IMR-90 (cell line): ENCODE results near the gene TTI1. TPM values are rescaled to one million over a fixed set of nuclear protein-coding genes. Genes with fewer than 3 reads are reported as not detected.

Experiments
- ATAC-seq: fragments of 200-7000 bp; cut with Tn5 transposase; 2 replicates; pipeline ENCODE4 v1.9.1; 2020; ENCODE audit warnings: low read depth, mild to moderate bottlenecking, moderate library complexity
- BruUV-seq: library from RNA; stranded (reverse); fragments of 400-500 nt; replicated peaks from 2 replicates; lab custom pipeline; 2021; lab: Mats Ljungman, UMichigan
- CTCF ChIA-PET: fragments of 300-600 bp; formaldehyde crosslinking; extraction: SDS; loops from one replicate; lab custom pipeline; 2021; ENCODE audit warnings: antibody characterized with exemption; lab: Yijun Ruan, JAX
- POLR2A ChIA-PET: fragments of 300-600 bp; sonication (Branson Sonifier 250); formaldehyde crosslinking; loops from one replicate; lab custom pipeline; 2022; ENCODE audit warnings: antibody characterized with exemption; ENCODE audit not compliant: unreplicated experiment; lab: Charles Lee
- DNase-seq: peaks from one replicate; pipeline ENCODE4 v3.0.0; 2013
- H2AFZ ChIP-seq: replicated peaks from 2 replicates; pipeline ENCODE3; 2013; ENCODE audit warnings: low read length, mild to moderate bottlenecking; ENCODE audit not compliant: poor library complexity
- H2AK5ac ChIP-seq: 2 replicates; pipeline ENCODE4 v1.6.1; 2013; ENCODE audit warnings: low read depth, low read length, inconsistent platforms
- H2AK9ac ChIP-seq: replicated peaks from 2 replicates; pipeline ENCODE3; 2013; ENCODE audit warnings: mild to moderate bottlenecking, low read depth, low read length, moderate library complexity; ENCODE audit not compliant: poor library complexity
- H2BK120ac ChIP-seq: 2 replicates; pipeline ENCODE4 v1.6.1; 2013; ENCODE audit warnings: low read depth, low read length, inconsistent platforms
- H2BK15ac ChIP-seq: 3 replicates; pipeline ENCODE4 v1.6.1; 2013; ENCODE audit warnings: low read depth, low read length, inconsistent platforms
- H2BK20ac ChIP-seq: 2 replicates; pipeline ENCODE4 v1.6.1; 2013; ENCODE audit warnings: low read depth, mild to moderate bottlenecking, inconsistent platforms, low read length, moderate library complexity
- H2BK5ac ChIP-seq: 2 replicates; pipeline ENCODE4 v1.6.1; 2013; ENCODE audit warnings: mild to moderate bottlenecking, low read depth, low read length, inconsistent platforms; ENCODE audit not compliant: poor library complexity, severe bottlenecking
- H3K14ac ChIP-seq: replicated peaks from 2 replicates; pipeline ENCODE4 v1.6.1; 2013; ENCODE audit warnings: low read depth, low read length, inconsistent platforms
- H3K18ac ChIP-seq: 2 replicates; pipeline ENCODE4 v1.6.1; 2013; ENCODE audit warnings: low read depth, low read length, control low read depth
- H3K23ac ChIP-seq: 2 replicates; pipeline ENCODE4 v1.6.1; 2013; ENCODE audit warnings: low read depth, low read length, inconsistent platforms
- H3K27ac ChIP-seq: 2 replicates; pipeline ENCODE4 v1.5.1; 2013; ENCODE audit warnings: mild to moderate bottlenecking, control low read depth, low read length; ENCODE audit not compliant: insufficient read depth
- H3K27me3 ChIP-seq: 2 replicates; pipeline ENCODE4 v1.6.1; 2013; ENCODE audit warnings: low read length; ENCODE audit not compliant: control insufficient read depth, insufficient read depth
- H3K36me3 ChIP-seq: 2 replicates; pipeline ENCODE4 v1.6.1; 2013; ENCODE audit warnings: low read length, mixed read lengths; ENCODE audit not compliant: control insufficient read depth, insufficient read depth
- H3K4ac ChIP-seq: 2 replicates; pipeline ENCODE4 v1.6.1; 2013; ENCODE audit warnings: low read depth, low read length, inconsistent platforms
- H3K4me1 ChIP-seq: 2 replicates; pipeline ENCODE4 v1.6.1; 2013; ENCODE audit warnings: low read length, mixed read lengths; ENCODE audit not compliant: control insufficient read depth, insufficient read depth
- H3K4me2 ChIP-seq: 2 replicates; pipeline ENCODE4 v1.6.1; 2013; ENCODE audit warnings: low read depth, mild to moderate bottlenecking, control low read depth, low read length, moderate library complexity
- H3K4me3 ChIP-seq: 2 replicates; pipeline ENCODE4 v1.5.1; 2013; ENCODE audit warnings: low read depth, mild to moderate bottlenecking, control low read depth, low read length, moderate library complexity; ENCODE audit not compliant: insufficient read depth
- H3K56ac ChIP-seq: 2 replicates; pipeline ENCODE4 v1.6.1; 2013; ENCODE audit warnings: low read length, inconsistent platforms; ENCODE audit not compliant: insufficient read depth; ENCODE audit errors: extremely low read depth
- H3K79me1 ChIP-seq, 2 experiments: 2 replicates each; pipeline ENCODE4 v1.6.1; 2013; ENCODE audit warnings: low read length in 2 of 2, inconsistent platforms in 1 of 2, low read depth in 1 of 2
- H3K9ac ChIP-seq: 2 replicates; pipeline ENCODE4 v1.6.1; 2013; ENCODE audit warnings: low read depth, low read length, control low read depth
- H3K9me1 ChIP-seq: 2 replicates; pipeline ENCODE4 v1.6.1; 2013; ENCODE audit warnings: low read length, inconsistent platforms; ENCODE audit not compliant: insufficient read depth
- H3K9me3 ChIP-seq: 2 replicates; pipeline ENCODE4 v1.6.1; 2013; ENCODE audit warnings: low read length; ENCODE audit not compliant: control insufficient read depth, insufficient read depth
- H4K20me1 ChIP-seq: 2 replicates; pipeline ENCODE4 v1.6.1; 2013; ENCODE audit warnings: low read length, inconsistent platforms; ENCODE audit not compliant: insufficient read depth
- H4K5ac ChIP-seq: 2 replicates; pipeline ENCODE4 v1.6.1; 2013; ENCODE audit warnings: mild to moderate bottlenecking, low read depth, low read length, control low read depth
- H4K8ac ChIP-seq, 2 experiments: 2 replicates each; pipeline ENCODE4 v1.6.1; 2013; ENCODE audit warnings: low read depth in 2 of 2, low read length in 2 of 2, control low read depth in 1 of 2, inconsistent platforms in 1 of 2
- H4K91ac ChIP-seq: 2 replicates; pipeline ENCODE4 v1.6.1; 2013; ENCODE audit warnings: low read depth, low read length, inconsistent platforms; ENCODE audit not compliant: insufficient read depth
- BHLHE40 ChIP-seq: fragments of 150-350 bp; IDR thresholded peaks from 2 replicates; pipeline ENCODE4 v1.6.1; 2016; ENCODE audit warnings: mild to moderate bottlenecking, low read depth, low read length
- CEBPB ChIP-seq: IDR thresholded peaks from 2 replicates; pipeline ENCODE4 v1.6.1; 2012; ENCODE audit warnings: low read depth, low read length, improper control_type of control experiment
- CHD1 ChIP-seq: IDR thresholded peaks from 2 replicates; pipeline ENCODE4 v1.6.1; 2012; ENCODE audit warnings: low read depth, low read length, improper control_type of control experiment
- FOS ChIP-seq: fragments of 150-350 bp; IDR thresholded peaks from 2 replicates; pipeline ENCODE4 v1.6.1; 2016; ENCODE audit warnings: low read depth, low read length
- MXI1 ChIP-seq: IDR thresholded peaks from 2 replicates; pipeline ENCODE4 v1.6.1; 2012; ENCODE audit warnings: low read depth, mild to moderate bottlenecking, low read length, moderate library complexity, borderline replicate concordance
- NFE2L2 ChIP-seq: fragments of 150-350 bp; IDR thresholded peaks from 2 replicates; pipeline ENCODE4 v1.6.1; 2016; ENCODE audit warnings: low read depth, mild to moderate bottlenecking, low read length
- POLR2A ChIP-seq: IDR thresholded peaks from 2 replicates; pipeline ENCODE4 v1.6.1; 2012; ENCODE audit warnings: mild to moderate bottlenecking, low read depth, low read length
- RAD21 ChIP-seq: IDR thresholded peaks from 2 replicates; pipeline ENCODE4 v1.6.1; 2012; ENCODE audit warnings: low read length, improper control_type of control experiment
- RCOR1 ChIP-seq: IDR thresholded peaks from 2 replicates; pipeline ENCODE4 v1.6.1; 2012; ENCODE audit warnings: mild to moderate bottlenecking, low read length, improper control_type of control experiment; ENCODE audit not compliant: insufficient replicate concordance
- RFX5 ChIP-seq: IDR thresholded peaks from 2 replicates; pipeline ENCODE4 v1.8.0; 2012; ENCODE audit warnings: low read depth, mild to moderate bottlenecking, low read length, moderate library complexity
- SMC3 ChIP-seq: fragments of 150-350 bp; IDR thresholded peaks from 2 replicates; pipeline ENCODE4 v1.6.1; 2016; ENCODE audit warnings: low read depth, mild to moderate bottlenecking, antibody characterized with exemption, low read length, moderate library complexity
- dilution Hi-C: fragments of 300-500 bp; cut with HindIII; formaldehyde crosslinking; loops from one replicate; pipeline ENCODE4 v1.14.3; 2018; ENCODE audit warnings: low sequenced_read_pairs; ENCODE audit not compliant: unreplicated experiment
- in situ Hi-C: fragments of 300-500 bp; cut with MboI; formaldehyde crosslinking; loops from 3 replicates; pipeline ENCODE4 v1.14.3; 2019; ENCODE audit warnings: low sequenced_read_pairs, inconsistent platforms, mixed read lengths
- intact Hi-C: fragments of 100-400 bp; cut with micrococcal nuclease; formaldehyde crosslinking; loops from 2 replicates; pipeline ENCODE4 v1.10.0; 2022
- polyA plus RNA-seq, 3 experiments: library from polyadenylated mRNA; depleted of rRNA; stranded (reverse); fragments of >200 nt; gene quantifications; 2 replicates each; pipeline ENCODE4 v1.2.3, GENCODE V29; 2012; ENCODE audit warnings: low replicate concordance in 1 of 3
- total RNA-seq: library from RNA; depleted of rRNA; stranded (reverse); fragments of >200 nt; gene quantifications from 2 replicates; pipeline ENCODE4 v1.2.3, GENCODE V29; 2012
- TF ChIP-seq, protein P1 (sequence below): conservative IDR thresholded peaks from 2 replicates; pipeline ENCODE4 v1.5.1; 2012; ENCODE audit warnings: mild to moderate bottlenecking, low read depth, low read length, improper control_type of control experiment
- TF ChIP-seq, protein P2 (sequence below): fragments of 150-350 bp; IDR thresholded peaks from 2 replicates; pipeline ENCODE4 v1.6.1; 2016; ENCODE audit warnings: low read depth, mild to moderate bottlenecking, low read length, moderate library complexity, borderline replicate concordance

TTI1 gene
- total and polyA plus RNA-seq, 2 of the 4 experiments (the other 2 are of a cell fraction), result 12.5 to 17.6 TPM

DNA sequence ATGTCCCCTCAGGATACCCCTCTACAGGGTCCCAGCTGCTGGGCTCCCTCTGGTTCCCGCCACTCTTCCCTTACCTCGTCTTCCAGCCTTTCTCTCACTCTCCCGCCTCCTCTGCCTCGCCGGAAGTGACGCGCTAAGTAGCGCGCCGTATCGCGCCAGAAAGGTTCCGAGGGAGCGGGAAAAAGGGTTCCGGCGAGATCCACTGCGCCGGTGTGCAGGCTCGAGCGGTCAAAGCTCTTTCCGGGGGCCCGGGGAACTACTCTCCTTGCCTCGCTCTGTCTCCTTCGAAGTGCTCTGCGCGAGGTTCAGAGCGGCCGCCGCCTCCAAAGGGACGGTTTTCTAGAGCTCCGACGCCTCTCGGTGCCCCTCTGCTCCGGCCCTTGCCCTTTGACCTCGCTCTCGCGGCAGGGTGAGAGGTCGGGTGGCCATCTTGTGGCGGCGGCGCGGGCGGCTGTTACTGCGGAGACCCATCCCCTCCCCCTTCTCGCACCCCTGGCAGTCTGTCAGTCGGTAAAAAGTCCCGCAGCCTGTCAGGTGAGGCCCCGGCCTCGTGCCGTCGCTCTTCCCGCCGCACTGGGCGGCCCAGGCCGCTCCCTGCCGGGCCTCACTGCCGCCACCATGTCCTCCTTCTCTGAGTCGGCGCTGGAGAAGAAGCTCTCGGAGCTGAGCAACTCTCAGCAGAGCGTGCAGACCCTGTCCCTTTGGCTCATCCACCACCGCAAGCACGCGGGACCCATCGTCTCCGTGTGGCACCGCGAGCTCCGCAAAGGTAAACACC, at the start of gene TTI1, which contains the start of gene RPRD1B (continued):
- TF ChIP-seq BHLHE40 (no peak), POLR2A (peak; percentile 84), RFX5 (no peak), SMC3 (no peak), RCOR1 (no peak), FOS (no peak)

DNA sequence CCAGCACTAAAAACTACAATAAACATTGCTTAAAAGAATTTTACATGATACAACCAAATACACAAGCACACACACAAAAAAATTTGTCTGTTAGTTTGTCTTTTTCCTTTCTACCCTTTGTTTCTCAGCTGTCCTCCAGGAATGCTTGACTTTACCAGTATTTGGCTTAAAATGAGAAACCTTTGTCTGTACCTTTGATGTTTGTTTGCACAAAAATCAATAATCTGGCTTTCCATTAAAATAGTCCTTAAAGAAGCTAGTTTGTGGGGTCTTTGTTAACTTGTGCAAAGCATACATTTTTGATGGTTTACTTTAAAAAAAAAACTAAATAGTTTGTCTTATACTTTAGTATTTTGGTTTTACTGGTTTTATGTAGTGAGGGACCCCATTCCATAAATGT, 49.6 kb upstream of the TTI1 start:
- Histone ChIP-seq H4K20me1 (no peaks in the 10 kb centered on the region), H4K91ac (0 out of 2 replicates have a peak overlapping the region, but pooled peaks have one; percentile 19), H2BK15ac (no peak overlapping the region), H3K9ac (no peak overlapping the region), H2BK120ac (peak overlapping the region; percentile 61), H3K36me3 (peaks cover 6% of the 10 kb centered on the region), H3K23ac (peak overlapping the region; percentile 16; the same call in 1 of the 2 replicates), H3K9me3 (peaks cover 2% of the 10 kb centered on the region; the same call in 1 of the 2 replicates), H3K27me3 (no peaks in the 10 kb centered on the region), H3K18ac (no peak overlapping the region; the same call in 1 of the 2 replicates), H3K14ac (peak overlapping the region; percentile 43; the same call in 1 of the 2 replicates), H3K27ac (peak overlapping the region; percentile 23; the same call in 1 of the 2 replicates), H2AK9ac (no peak overlapping the region), H2AFZ (no peak overlapping the region), H3K4me2 (no peak overlapping the region), H3K56ac (no peak overlapping the region), H2BK5ac (peak overlapping the region; percentile 68), H3K4me1 (peaks cover 26% of the 10 kb centered on the region), H3K79me1 (peaks cover 33 to 65% of the 10 kb centered on the region in 2 experiments), H2BK20ac (peak overlapping the region; percentile 54; the same call in 1 of the 2 replicates), H3K9me1 (peaks cover 27% of the 10 kb centered on the region), H2AK5ac (no peak overlapping the region), H3K4me3 (no peak overlapping the region), H4K5ac (peak overlapping the region; percentile 54; the same call in 1 of the 2 replicates), H4K8ac (peak overlapping the region; percentile 47 to 65; a peak in 3 of 4 replicates), H3K4ac (peak overlapping the region; percentile 67; the same call in 1 of the 2 replicates)
- CTCF ChIA-PET, result interaction anchor here (0.7 to 1.2 kb wide), 2 partner anchors 9 to 338 kb away, joined by 5 to 10 read pairs; no protein-coding TSS in a partner anchor
- DNase-seq (no peak), ATAC-seq (no peak)
- dilution Hi-C loops, result no loop called here
- TF ChIP-seq RAD21 (no peak), BHLHE40 (no peak), POLR2A (no peak), RFX5 (no peak), CEBPB (no peak), MXI1 (no peak), NFE2L2 (no peak), CHD1 (no peak), FOS (no peak)
- TF ChIP-seq, protein P1, sequence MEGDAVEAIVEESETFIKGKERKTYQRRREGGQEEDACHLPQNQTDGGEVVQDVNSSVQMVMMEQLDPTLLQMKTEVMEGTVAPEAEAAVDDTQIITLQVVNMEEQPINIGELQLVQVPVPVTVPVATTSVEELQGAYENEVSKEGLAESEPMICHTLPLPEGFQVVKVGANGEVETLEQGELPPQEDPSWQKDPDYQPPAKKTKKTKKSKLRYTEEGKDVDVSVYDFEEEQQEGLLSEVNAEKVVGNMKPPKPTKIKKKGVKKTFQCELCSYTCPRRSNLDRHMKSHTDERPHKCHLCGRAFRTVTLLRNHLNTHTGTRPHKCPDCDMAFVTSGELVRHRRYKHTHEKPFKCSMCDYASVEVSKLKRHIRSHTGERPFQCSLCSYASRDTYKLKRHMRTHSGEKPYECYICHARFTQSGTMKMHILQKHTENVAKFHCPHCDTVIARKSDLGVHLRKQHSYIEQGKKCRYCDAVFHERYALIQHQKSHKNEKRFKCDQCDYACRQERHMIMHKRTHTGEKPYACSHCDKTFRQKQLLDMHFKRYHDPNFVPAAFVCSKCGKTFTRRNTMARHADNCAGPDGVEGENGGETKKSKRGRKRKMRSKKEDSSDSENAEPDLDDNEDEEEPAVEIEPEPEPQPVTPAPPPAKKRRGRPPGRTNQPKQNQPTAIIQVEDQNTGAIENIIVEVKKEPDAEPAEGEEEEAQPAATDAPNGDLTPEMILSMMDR, result no peak
- TF ChIP-seq, protein P2, sequence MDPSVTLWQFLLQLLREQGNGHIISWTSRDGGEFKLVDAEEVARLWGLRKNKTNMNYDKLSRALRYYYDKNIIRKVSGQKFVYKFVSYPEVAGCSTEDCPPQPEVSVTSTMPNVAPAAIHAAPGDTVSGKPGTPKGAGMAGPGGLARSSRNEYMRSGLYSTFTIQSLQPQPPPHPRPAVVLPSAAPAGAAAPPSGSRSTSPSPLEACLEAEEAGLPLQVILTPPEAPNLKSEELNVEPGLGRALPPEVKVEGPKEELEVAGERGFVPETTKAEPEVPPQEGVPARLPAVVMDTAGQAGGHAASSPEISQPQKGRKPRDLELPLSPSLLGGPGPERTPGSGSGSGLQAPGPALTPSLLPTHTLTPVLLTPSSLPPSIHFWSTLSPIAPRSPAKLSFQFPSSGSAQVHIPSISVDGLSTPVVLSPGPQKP, result no peak
- in situ Hi-C loops, result no loop called here
- intact Hi-C loops, result loop anchor here (5.0 kb wide), 1 partner anchor 34 kb away; no protein-coding TSS in a partner anchor
- POLR2A ChIA-PET, result no interaction called here
- BruUV-seq, result no TSS peak
